Neural progenitor cell (in vitro differentiated cells): ENCODE data around the gene TNIK. TPM values are rescaled to one million over a fixed set of nuclear protein-coding genes. Genes with fewer than 3 reads are reported as not detected.
A peak's percentile ranks its signal among the peaks of the same experiment; 100 is the strongest.

Source experiments
- DNase-seq: peaks from one replicate; pipeline ENCODE4 v3.0.0-alpha.2; 2016; ENCODE audit warnings: low spot score
- H2AFZ ChIP-seq: fragments of 200-600 bp; sonication (generic); replicated peaks from 2 replicates; pipeline ENCODE4 v1.6.1; 2016; ENCODE audit warnings: antibody characterized with exemption
- H3F3A ChIP-seq: fragments of 200-600 bp; sonication (generic); 2 replicates; pipeline ENCODE4 v1.6.1; 2016; ENCODE audit warnings: antibody characterized with exemption, low read depth
- H3K27ac ChIP-seq: fragments of 200-600 bp; sonication (generic); 2 replicates; pipeline ENCODE4 v1.5.1; 2016; ENCODE audit warnings: mild to moderate bottlenecking
- H3K27me3 ChIP-seq: fragments of 200-600 bp; sonication (generic); 2 replicates; pipeline ENCODE4 v1.6.1; 2016; ENCODE audit warnings: mild to moderate bottlenecking, moderate library complexity
- H3K36me3 ChIP-seq: fragments of 200-600 bp; sonication (generic); 2 replicates; pipeline ENCODE4 v1.5.1; 2016
- H3K4me1 ChIP-seq: fragments of 200-600 bp; sonication (generic); 2 replicates; pipeline ENCODE4 v1.6.1; 2016; ENCODE audit warnings: mixed run types
- H3K4me2 ChIP-seq: fragments of 200-600 bp; sonication (generic); 2 replicates; pipeline ENCODE4 v1.6.1; 2016
- H3K4me3 ChIP-seq: fragments of 200-600 bp; sonication (generic); 2 replicates; pipeline ENCODE4 v1.5.1; 2016
- H3K79me2 ChIP-seq: fragments of 200-600 bp; sonication (generic); 2 replicates; pipeline ENCODE4 v1.6.1; 2016; ENCODE audit warnings: low read depth
- H3K9ac ChIP-seq: fragments of 200-600 bp; sonication (generic); 2 replicates; pipeline ENCODE4 v1.6.1; 2016
- H3K9me3 ChIP-seq: fragments of 200-600 bp; sonication (generic); 2 replicates; pipeline ENCODE4 v1.5.1; 2016; ENCODE audit warnings: low read depth
- H4K20me1 ChIP-seq: fragments of 200-600 bp; sonication (generic); 2 replicates; pipeline ENCODE4 v1.6.1; 2016; ENCODE audit warnings: low read depth
- H3K27ac Mint-ChIP-seq: 3 replicates; pipeline ENCODE4 v1.8.0; 2021; ENCODE audit warnings: mixed read lengths
- H3K27me3 Mint-ChIP-seq: 2 replicates; pipeline ENCODE4 v1.8.0; 2022; ENCODE audit warnings: low read depth, mild to moderate bottlenecking, inconsistent platforms, moderate library complexity, mixed read lengths; ENCODE audit not compliant: insufficient read depth
- H3K36me3 Mint-ChIP-seq: 3 replicates; pipeline ENCODE4 v1.8.0; 2021; ENCODE audit warnings: mixed read lengths
- H3K4me1 Mint-ChIP-seq: 3 replicates; pipeline ENCODE4 v1.8.0; 2021; ENCODE audit warnings: mixed read lengths
- H3K4me3 Mint-ChIP-seq: 3 replicates; pipeline ENCODE4 v1.8.0; 2021; ENCODE audit warnings: mild to moderate bottlenecking, moderate library complexity, mixed read lengths
- H3K9me3 Mint-ChIP-seq: 3 replicates; pipeline ENCODE4 v1.8.0; 2020; ENCODE audit warnings: mixed read lengths
- EZH2 ChIP-seq: fragments of 200-600 bp; sonication (generic); IDR thresholded peaks from 2 replicates; pipeline ENCODE4 v1.6.1; 2017; ENCODE audit warnings: antibody characterized with exemption, mild to moderate bottlenecking, moderate library complexity
- EZH2phosphoT487 ChIP-seq: fragments of 200-600 bp; sonication (generic); IDR thresholded peaks from 2 replicates; pipeline ENCODE4 v1.6.1; 2017; ENCODE audit warnings: antibody characterized with exemption
- total RNA-seq: library from RNA; depleted of rRNA; stranded (reverse); fragments of >200 nt; gene quantifications from 2 replicates; pipeline ENCODE4 v1.2.3, GENCODE V29; 2015; ENCODE audit warnings: low replicate concordance
- TF ChIP-seq, protein P1 (sequence below): fragments of 200-600 bp; sonication (generic); IDR thresholded peaks from 2 replicates; pipeline ENCODE4 v1.5.1; 2017; ENCODE audit warnings: antibody characterized with exemption, mild to moderate bottlenecking

TNIK gene
- total RNA-seq, 1 donor from 2014 or later, result 3.0 TPM

DNA sequence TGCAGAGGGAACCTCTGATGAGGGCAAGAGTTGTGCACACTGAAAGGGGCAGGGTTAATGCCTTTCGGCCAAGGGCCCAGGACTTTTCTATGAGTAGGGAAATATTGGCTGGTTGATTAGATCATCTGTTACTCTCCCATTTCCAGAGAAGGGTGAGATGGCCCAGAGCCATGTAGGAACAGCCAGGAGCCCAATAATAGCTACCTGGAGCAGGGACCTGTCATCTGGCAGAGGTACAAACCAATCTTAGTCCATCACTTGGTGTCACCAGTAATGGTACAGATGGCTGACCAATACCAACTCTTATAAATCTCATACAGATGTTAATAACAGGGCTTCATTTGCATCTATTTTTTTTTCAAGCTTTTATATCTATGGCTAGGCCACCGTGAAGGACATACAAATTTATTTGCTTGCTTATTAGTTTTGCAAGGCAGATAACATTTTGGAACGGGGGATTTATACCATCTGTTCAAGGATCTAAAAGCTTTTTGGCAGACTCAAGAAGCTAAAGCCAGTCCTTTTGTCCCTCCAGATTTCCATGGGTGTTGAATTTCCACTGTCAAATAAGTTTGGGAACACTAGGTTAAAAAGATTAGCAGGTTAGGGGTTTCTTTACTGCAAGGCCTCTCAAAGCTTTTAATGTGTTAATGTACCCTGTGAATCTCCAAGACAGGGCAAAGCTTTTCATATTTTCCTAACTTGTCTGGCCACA, 79.3 kb downstream of the TNIK start:
- peak overlapping the region; percentile 54 for H3K27ac Mint-ChIP-seq
- Histone ChIP-seq H4K20me1 (no peaks in the 10 kb centered on the region), H3K27me3 (no peaks in the 10 kb centered on the region), H3K9me3 (no peaks in the 10 kb centered on the region), H3F3A (peaks cover 32% of the 10 kb centered on the region), H3K36me3 (no peaks in the 10 kb centered on the region), H3K4me2 (peak overlapping the region; percentile 23), H2AFZ (no peak overlapping the region), H3K4me1 (peaks cover 57% of the 10 kb centered on the region), H3K79me2 (no peaks in the 10 kb centered on the region), H3K9ac (no peak overlapping the region), H3K4me3 (no peak overlapping the region), H3K27ac (peak overlapping the region; percentile 46)
- H3K9me3 Mint-ChIP-seq, result no peaks in the 10 kb centered on the region
- TF ChIP-seq, protein P1, sequence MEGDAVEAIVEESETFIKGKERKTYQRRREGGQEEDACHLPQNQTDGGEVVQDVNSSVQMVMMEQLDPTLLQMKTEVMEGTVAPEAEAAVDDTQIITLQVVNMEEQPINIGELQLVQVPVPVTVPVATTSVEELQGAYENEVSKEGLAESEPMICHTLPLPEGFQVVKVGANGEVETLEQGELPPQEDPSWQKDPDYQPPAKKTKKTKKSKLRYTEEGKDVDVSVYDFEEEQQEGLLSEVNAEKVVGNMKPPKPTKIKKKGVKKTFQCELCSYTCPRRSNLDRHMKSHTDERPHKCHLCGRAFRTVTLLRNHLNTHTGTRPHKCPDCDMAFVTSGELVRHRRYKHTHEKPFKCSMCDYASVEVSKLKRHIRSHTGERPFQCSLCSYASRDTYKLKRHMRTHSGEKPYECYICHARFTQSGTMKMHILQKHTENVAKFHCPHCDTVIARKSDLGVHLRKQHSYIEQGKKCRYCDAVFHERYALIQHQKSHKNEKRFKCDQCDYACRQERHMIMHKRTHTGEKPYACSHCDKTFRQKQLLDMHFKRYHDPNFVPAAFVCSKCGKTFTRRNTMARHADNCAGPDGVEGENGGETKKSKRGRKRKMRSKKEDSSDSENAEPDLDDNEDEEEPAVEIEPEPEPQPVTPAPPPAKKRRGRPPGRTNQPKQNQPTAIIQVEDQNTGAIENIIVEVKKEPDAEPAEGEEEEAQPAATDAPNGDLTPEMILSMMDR, result no peak
- TF ChIP-seq EZH2phosphoT487, result no peak
- TF ChIP-seq EZH2, result no peak
- peaks cover 77% of the 10 kb centered on the region for H3K4me1 Mint-ChIP-seq
- no peak overlapping the region for H3K4me3 Mint-ChIP-seq
- peaks cover 2% of the 10 kb centered on the region for H3K27me3 Mint-ChIP-seq
- H3K36me3 Mint-ChIP-seq, result no peaks in the 10 kb centered on the region
- DNase-seq, result no peak

DNA sequence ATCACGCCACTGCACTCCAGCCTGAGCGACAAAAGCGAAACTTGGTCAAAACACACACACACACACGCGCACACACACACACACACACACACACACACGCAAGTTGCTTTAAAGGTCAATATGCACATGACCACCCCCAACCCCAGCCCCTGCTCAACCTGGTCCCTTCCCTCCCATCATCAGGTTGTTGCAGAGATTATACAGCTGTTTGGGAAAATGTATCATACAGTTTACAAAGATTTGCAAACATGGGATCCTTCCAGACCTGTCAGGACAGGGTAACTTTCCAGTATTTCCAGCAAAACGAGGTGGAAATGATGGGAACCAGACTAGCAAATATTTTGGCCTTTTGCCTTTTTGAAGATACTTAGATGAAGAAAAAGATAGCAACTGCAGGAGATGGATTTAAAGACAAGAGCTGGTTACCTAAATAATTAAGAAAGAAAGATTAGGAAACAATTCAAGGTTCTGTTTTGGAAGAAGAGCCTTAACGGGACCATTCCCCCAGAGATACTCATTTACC, 80.2 kb downstream of the TNIK start:
- Histone ChIP-seq H3K27ac (no peak overlapping the region), H3K9ac (no peak overlapping the region), H3K4me2 (no peak overlapping the region), H3K4me1 (peaks cover 53% of the 10 kb centered on the region), H3K27me3 (no peaks in the 10 kb centered on the region), H3K36me3 (no peaks in the 10 kb centered on the region), H3K4me3 (no peak overlapping the region), H3K79me2 (no peaks in the 10 kb centered on the region), H3K9me3 (no peaks in the 10 kb centered on the region), H3F3A (peaks cover 32% of the 10 kb centered on the region), H4K20me1 (no peaks in the 10 kb centered on the region), H2AFZ (no peak overlapping the region)
- Mint-ChIP-seq H3K27ac (peak overlapping the region; percentile 86), H3K27me3 (peaks cover 2% of the 10 kb centered on the region), H3K9me3 (no peaks in the 10 kb centered on the region), H3K4me1 (peaks cover 79% of the 10 kb centered on the region), H3K4me3 (no peak overlapping the region), H3K36me3 (no peaks in the 10 kb centered on the region)
- TF ChIP-seq, protein P1, result no peak
- TF ChIP-seq EZH2 (no peak), EZH2phosphoT487 (no peak)
- DNase-seq, result no peak

DNA sequence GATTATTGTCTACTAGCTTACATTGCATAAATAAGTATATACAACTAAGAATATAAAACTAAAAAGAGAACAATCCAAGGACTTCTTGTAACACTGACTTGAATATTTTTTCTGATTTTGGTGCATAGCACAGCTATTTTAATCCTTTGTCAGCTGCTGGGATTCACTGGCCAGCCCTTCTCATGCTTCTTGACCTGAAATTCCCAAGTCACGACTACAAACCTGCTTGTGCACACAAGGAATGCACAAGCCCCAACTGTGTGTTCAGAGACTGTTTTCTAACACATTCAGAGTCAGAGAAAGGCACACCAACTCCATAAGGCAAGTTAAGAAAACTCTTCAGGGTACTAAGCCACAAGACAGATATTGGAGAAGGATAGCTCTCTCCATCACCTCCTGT, 80.9 kb downstream of the TNIK start:
- Histone ChIP-seq H3K9ac (no peak overlapping the region), H2AFZ (no peak overlapping the region), H3K4me2 (no peak overlapping the region), H3K36me3 (no peaks in the 10 kb centered on the region), H3F3A (peaks cover 25% of the 10 kb centered on the region), H3K79me2 (no peaks in the 10 kb centered on the region), H3K27me3 (no peaks in the 10 kb centered on the region), H3K4me1 (peaks cover 46% of the 10 kb centered on the region), H3K9me3 (no peaks in the 10 kb centered on the region), H3K4me3 (no peak overlapping the region), H4K20me1 (no peaks in the 10 kb centered on the region), H3K27ac (no peak overlapping the region)
- Mint-ChIP-seq H3K4me1 (peaks cover 71% of the 10 kb centered on the region), H3K27me3 (peaks cover 2% of the 10 kb centered on the region), H3K9me3 (no peaks in the 10 kb centered on the region), H3K36me3 (no peaks in the 10 kb centered on the region), H3K4me3 (no peak overlapping the region), H3K27ac (peak overlapping the region; percentile 92)
- TF ChIP-seq, protein P1, result no peak
- TF ChIP-seq EZH2phosphoT487 (no peak), EZH2 (no peak)
- DNase-seq, result no peak
